ENCODE data around the gene RAPSN. TPM values are rescaled to one million over a fixed set of nuclear protein-coding genes. Genes with fewer than 3 reads are reported as not detected.

The RAPSN gene
- total RNA-seq, 1 donor = 0.42 TPM

DNA sequence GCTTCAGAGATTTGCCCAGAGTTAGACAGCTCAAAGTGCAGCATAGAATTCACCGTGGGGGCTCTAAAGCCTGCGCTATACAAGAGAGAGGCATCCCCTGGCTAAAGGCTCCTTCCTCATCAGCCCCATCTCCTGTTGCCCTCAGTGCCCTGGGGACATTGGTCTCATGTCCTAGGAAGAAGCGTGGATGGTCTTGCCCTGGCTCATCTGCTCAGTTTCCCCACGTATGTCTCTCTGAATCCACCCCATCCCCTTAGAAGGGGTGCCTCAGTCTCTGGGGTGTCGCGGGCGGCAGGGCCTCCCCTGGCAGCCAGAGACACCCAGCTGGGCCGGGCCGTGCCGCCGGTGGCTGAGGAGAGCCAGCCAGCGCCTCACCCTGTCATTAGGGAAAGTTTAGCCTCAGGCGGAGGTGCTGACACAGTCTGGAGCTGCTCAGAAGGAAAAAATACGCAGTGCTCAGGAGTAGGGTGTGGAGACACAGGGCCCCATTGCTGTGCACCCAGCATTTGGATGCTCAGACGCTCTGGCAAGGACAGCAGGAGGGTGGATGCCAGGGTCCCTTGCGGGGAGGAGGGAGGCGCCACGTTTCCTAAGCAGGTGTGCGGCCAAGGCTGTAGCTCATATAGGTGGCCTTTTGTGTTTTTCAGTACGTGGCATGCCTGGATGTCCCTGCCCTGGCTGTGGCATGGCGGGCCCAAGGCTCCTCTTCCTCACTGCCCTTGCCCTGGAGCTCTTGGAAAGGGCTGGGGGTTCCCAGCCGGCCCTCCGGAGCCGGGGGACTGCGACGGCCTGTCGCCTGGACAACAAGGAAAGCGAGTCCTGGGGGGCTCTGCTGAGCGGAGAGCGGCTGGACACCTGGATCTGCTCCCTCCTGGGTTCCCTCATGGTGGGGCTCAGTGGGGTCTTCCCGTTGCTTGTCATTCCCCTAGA, 39.2 kb downstream of the RAPSN start:
- no peaks in the 10 kb centered on the region for H3K27me3 ChIP-seq (ENCODE audit: insufficient read depth, low read length)
- H3K4me1 ChIP-seq (ENCODE audit: insufficient read depth, low read length) = peaks cover 30% of the 10 kb centered on the region
- H3K4me3 ChIP-seq (ENCODE audit: low read length) = no peak overlapping the region
- no peaks in the 10 kb centered on the region for H3K9me3 ChIP-seq (ENCODE audit: low read depth, low read length)

DNA sequence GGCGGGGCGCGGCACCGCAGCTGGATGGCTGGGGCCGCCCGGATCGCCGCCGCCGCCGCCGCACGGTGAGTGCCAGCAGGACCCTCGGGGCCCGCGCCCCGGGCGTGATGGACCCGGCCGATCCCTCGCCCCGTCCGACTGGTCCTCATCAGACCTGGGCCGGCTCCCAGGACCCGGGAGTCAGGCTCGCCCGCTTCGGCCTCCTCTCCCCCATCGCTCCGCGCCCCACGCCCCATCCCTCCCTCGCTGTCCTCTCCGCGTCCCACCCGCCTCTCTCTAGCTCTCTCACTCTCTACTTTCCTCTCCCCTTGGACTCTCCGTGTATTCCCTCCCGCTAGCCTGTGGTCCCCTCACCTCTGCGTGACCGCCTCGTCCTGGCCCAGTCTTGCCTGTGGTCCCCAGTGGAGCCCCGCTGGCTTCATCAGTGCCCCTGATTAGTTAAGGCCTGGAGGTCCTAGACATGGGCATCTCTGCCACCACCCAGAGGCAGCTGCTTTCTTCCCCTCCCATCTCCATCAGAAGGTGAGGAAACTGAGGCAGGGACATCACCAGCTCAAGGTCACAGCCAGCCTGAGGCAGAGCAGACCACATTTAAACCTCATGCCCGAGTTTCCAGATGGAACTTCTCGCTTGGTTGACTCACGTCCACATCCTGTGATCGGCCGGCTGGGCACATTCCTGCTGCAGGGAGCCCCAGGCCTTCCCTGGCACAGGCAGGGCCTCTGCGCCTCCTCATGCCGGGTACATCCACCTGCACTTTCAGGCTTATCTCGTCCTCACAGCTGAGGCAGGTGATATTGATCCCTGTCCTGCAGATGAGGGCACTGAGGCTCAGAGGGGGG, 40.1 kb downstream of the RAPSN start:
- Histone ChIP-seq H3K4me1 (ENCODE audit: insufficient read depth, low read length) (peaks cover 30% of the 10 kb centered on the region), H3K27me3 (ENCODE audit: insufficient read depth, low read length) (no peaks in the 10 kb centered on the region), H3K4me3 (ENCODE audit: low read length) (peak overlapping the region; percentile 49), H3K9me3 (ENCODE audit: low read depth, low read length) (no peaks in the 10 kb centered on the region)

DNA sequence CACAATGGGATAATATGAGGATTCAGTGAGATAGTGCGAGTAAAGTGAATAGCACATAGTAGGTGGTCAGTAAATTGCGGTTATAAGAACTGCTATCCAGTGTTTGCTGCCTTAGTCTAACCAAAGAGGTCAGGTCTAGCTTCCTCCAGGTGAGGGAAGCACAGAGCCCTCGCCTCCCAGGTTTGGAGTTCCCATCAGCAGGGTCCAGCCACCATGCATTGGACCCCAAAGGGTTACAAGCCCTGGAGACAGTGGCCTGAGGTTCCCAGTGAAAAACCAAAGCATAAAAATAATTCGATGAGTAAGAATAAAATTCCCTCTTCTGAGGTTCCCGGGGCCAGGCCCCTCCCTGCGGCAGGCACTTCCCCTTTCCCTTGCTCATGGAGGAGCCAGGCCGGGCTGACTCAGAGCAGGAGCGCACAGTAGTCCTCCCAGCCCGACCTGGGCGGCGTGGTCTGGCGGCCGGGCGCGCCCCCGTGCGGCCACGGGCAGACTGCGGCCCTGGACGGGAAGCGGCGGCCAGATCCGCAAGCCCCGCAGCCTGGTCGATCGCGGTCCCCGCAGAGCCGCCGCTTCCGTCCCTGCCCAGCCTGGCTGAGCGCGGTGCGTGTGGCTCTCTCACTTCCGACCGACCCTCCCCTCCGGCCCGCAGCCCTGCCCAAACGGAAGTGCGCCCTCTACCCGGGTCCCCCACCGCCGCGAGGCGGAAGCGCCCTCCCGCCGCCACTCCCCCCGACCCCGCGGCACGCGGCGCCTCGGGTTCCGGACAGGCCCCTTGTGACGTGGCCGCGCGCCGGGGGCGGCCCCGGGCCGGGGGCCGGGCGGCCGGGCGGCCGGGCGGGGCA, 41.0 kb downstream of the RAPSN start, which contains the start of gene SLC39A13:
TSS of gene SLC39A13 (plus strand) at position 845 of the 845 bp plus-strand sequence. CDS start 1,505 bp downstream, outside the sequence.
- peaks cover 37% of the 10 kb centered on the region for H3K4me1 ChIP-seq (ENCODE audit: insufficient read depth, low read length)
- no peaks in the 10 kb centered on the region for H3K9me3 ChIP-seq (ENCODE audit: low read depth, low read length)
- no peaks in the 10 kb centered on the region for H3K27me3 ChIP-seq (ENCODE audit: insufficient read depth, low read length)
- H3K4me3 ChIP-seq (ENCODE audit: low read length) = peak within 1 kb of the TSS; percentile 58

DNA sequence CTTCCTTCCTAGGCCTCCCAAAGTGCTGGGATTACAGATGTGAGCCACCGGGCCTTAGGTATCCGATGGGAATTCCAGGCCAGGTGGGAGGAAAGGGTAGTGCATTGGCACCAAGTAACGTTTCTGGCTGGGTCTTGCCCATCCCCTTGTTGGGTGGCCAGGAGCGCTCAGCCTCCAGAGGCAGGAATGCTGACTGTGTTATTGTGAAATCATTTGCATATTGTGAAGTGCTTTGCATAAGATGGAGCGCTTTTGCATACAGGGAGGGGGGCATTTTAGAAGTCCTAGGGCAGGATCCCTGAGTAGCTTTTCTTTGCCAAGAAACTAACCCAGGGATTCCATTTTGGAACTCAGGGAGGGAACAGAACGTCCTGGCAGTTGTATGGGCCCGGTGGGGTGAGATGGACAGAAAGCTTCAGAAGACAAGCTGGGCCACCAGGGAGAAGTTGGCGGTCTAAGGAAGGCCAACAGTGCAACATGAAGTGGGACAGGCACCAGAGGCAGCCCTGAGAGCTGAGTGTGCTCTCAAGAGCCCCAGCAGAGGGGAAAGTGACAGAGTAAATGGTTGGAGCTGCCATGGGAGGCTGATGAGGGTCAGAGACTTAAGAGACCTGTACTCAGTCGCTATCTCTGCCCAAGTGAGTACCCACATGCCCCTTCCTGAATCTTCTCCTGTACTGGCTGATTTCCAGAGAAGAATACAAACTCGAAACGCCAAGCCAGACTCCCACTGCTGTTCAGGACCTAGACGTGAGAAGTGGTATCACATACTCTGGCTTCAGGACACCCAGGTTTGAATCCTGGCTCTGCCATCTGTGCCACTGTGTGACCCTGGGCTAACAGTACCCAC, 41.8 kb downstream of the RAPSN start:
- Histone ChIP-seq H3K4me1 (ENCODE audit: insufficient read depth, low read length) (peaks cover 42% of the 10 kb centered on the region), H3K4me3 (ENCODE audit: low read length) (peak overlapping the region; percentile 58)

DNA sequence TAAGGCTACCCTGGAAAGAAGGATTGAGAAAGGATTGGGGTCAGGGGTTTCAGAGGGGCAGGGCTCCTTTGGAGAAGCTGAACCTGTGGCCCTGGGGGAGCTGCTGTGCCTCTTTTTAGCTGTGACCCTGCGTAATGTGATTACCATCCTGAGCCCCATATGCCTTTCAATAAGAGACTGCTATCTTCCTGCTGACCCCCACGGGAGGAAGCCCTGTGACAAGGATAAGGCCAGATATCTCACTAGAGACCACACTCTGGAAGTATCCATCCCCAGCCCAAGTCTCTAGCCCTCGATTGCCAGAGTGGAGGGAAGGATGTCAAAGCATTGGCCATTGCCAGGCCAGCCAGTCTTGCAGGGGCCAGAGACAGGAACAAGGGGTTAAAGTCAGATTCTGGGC, 45.4 kb downstream of the RAPSN start:
- Histone ChIP-seq H3K27me3 (ENCODE audit: insufficient read depth, low read length) (no peaks in the 10 kb centered on the region), H3K9me3 (ENCODE audit: low read depth, low read length) (no peaks in the 10 kb centered on the region), H3K4me1 (ENCODE audit: insufficient read depth, low read length) (peaks cover 63% of the 10 kb centered on the region), H3K4me3 (ENCODE audit: low read length) (no peak overlapping the region)

More for the DNA sequence above, 41.8 kb downstream of the RAPSN start:
- H3K27me3 ChIP-seq (ENCODE audit: insufficient read depth, low read length) = no peaks in the 10 kb centered on the region
- H3K9me3 ChIP-seq (ENCODE audit: low read depth, low read length) = no peaks in the 10 kb centered on the region

DNA sequence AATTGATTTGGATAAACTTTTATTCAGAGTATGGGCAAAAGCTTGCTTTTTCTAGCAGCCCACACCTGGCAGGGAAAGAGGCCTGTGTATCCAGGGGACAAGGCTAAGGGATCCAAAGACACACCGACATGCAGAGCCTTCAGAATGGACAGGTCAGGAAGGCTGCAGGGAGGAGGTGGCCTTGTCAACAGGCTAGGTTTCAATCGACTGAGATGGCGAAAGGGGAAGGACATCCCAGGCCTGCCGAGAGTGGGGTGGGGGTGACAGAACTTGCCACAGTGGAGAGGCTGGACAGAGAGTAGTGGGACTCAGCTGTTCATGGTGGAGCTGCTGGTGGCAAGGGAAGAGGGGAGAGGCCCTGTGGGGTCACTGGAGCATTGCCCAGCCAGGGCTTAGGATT, 45.8 kb downstream of the RAPSN start:
- H3K9me3 ChIP-seq (ENCODE audit: low read depth, low read length) = no peaks in the 10 kb centered on the region
- H3K27me3 ChIP-seq (ENCODE audit: insufficient read depth, low read length) = no peaks in the 10 kb centered on the region
- peaks cover 66% of the 10 kb centered on the region for H3K4me1 ChIP-seq (ENCODE audit: insufficient read depth, low read length)
- no peak overlapping the region for H3K4me3 ChIP-seq (ENCODE audit: low read length)

DNA sequence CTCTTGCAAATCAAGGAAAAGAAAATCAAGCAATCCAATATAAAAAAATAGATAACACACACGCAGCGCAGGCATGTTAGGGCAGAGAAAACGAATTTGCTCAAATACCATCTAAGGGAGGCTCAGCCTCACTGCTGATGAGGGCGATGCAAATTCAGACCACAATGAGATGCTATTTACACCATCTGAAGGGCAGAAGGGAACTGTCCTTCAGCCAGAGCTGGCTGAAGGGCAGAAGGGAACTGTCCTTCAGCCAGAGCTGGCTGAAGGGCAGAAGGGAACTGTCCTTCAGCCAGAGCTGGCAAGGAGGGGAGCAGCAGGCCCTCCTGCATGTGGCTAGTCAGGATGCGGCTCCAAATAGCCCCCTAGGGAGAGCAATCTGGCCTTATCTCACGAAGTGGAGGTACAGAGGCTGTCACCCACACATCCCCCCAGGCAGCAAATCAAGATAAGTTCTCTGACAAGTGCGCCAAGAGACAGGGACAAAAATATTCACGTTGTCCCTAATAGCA, 48.1 kb downstream of the RAPSN start:
- peaks cover 55% of the 10 kb centered on the region for H3K4me1 ChIP-seq (ENCODE audit: insufficient read depth, low read length)
- H3K9me3 ChIP-seq (ENCODE audit: low read depth, low read length) = no peaks in the 10 kb centered on the region
- H3K27me3 ChIP-seq (ENCODE audit: insufficient read depth, low read length) = no peaks in the 10 kb centered on the region
- H3K4me3 ChIP-seq (ENCODE audit: low read length) = peak overlapping the region; percentile 28

DNA sequence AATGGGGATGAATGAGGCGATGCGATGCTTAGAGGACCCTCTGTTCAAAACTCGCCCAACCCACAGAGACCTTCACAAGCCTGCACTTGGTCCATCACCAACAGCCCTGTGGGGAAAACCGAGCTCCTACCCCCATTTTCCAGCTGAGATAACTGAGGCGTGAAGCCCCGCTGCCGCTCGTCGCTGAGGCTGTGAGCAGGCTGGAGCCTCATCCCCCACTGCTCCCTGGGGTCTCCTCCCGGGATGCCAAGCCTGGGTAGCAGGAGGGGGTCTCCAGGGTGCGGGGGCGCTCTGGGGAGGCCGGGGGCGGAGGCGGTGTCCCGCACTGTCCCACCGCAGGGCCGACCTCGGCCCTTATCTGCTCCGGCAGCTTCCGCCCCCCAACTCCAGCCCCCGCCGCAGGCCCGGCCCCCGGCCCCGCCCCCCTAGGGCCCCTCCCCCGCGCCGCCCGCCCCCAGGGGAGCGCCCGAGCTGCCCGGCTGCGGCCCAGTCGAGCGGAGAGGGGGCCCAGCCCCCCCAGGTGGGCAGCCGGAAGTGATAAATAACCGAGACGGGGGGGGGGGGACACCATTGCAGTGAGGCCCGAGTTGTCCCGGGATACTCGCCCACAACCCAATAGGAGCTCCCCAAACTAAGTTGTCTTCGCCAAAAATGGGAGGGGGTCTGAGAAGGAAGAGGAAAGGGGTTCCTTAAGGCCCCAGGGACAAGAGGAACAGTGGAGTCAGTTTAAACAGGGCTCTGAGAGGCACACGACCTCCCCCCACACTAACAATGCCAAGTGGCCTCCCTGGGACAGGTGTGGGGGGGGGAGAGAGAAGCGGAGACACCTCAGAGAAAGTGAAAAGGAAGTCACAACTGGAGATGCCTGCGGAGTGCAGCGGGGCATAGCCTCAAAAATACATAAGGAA, 48.8 kb downstream of the RAPSN start:
- Histone ChIP-seq H3K4me3 (ENCODE audit: low read length) (peak overlapping the region; percentile 43), H3K27me3 (ENCODE audit: insufficient read depth, low read length) (no peaks in the 10 kb centered on the region), H3K4me1 (ENCODE audit: insufficient read depth, low read length) (peaks cover 62% of the 10 kb centered on the region), H3K9me3 (ENCODE audit: low read depth, low read length) (no peaks in the 10 kb centered on the region)

DNA sequence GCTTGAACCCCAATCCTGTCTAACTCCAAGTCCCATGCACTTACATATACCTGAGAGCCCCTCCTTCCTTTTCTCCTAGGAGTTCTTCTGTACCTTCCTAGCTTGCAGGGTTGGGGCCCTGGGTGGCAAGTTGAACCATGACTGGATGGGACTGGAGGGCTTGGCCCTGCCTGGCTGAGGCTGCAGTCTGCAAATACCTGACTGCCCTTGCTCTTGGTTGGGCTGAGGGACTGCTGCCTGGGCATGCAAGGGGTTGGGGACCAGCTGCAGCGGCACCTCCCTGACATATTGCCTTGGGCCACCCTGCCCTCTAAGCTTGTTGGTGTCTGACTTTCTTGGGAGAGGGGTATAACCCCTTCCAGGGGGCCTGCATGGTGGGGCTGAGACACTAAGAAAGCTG, 50.4 kb downstream of the RAPSN start:
- Histone ChIP-seq H3K9me3 (ENCODE audit: low read depth, low read length) (no peaks in the 10 kb centered on the region), H3K4me3 (ENCODE audit: low read length) (no peak overlapping the region), H3K4me1 (ENCODE audit: insufficient read depth, low read length) (peaks cover 76% of the 10 kb centered on the region), H3K27me3 (ENCODE audit: insufficient read depth, low read length) (no peaks in the 10 kb centered on the region)

DNA sequence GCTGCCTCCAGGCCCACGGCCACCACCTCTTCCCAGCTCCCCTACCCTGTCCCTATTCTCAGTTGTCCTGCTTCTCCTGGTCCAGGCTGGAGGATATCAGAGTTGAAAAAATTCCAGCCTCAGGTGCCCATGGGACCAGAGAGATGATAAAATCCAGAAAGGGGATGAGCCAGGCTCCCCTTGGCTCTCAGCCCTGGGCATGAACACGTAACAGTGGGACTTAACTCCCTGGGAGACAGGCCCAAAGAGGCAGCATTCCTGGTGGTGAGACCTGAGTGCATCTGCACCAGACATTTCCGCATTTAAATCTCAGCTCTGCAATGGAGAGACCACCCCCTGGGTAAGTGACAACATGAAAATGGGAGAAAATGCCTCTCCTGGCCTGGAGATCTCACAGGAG, 50.9 kb downstream of the RAPSN start:
- Histone ChIP-seq H3K4me1 (ENCODE audit: insufficient read depth, low read length) (peaks cover 75% of the 10 kb centered on the region), H3K4me3 (ENCODE audit: low read length) (no peak overlapping the region), H3K9me3 (ENCODE audit: low read depth, low read length) (no peaks in the 10 kb centered on the region)

DNA sequence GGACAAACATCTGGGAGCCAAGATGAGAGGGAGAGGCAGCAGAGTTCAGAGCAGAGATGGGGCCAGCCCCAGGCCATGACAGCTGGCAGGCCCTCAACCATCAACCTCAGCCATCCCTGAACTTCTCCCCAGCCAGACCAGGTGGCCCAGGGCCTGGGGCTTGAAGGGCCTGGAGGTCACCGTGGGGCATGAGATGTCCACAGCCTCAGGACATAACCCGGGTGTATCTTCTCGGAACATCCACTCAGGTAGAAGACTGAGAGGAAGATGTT, 53.0 kb downstream of the RAPSN start:
- Histone ChIP-seq H3K4me1 (ENCODE audit: insufficient read depth, low read length) (peaks cover 82% of the 10 kb centered on the region), H3K27me3 (ENCODE audit: insufficient read depth, low read length) (no peaks in the 10 kb centered on the region), H3K9me3 (ENCODE audit: low read depth, low read length) (no peaks in the 10 kb centered on the region), H3K4me3 (ENCODE audit: low read length) (no peak overlapping the region)

More for the DNA sequence above, 50.9 kb downstream of the RAPSN start:
- no peaks in the 10 kb centered on the region for H3K27me3 ChIP-seq (ENCODE audit: insufficient read depth, low read length)

DNA sequence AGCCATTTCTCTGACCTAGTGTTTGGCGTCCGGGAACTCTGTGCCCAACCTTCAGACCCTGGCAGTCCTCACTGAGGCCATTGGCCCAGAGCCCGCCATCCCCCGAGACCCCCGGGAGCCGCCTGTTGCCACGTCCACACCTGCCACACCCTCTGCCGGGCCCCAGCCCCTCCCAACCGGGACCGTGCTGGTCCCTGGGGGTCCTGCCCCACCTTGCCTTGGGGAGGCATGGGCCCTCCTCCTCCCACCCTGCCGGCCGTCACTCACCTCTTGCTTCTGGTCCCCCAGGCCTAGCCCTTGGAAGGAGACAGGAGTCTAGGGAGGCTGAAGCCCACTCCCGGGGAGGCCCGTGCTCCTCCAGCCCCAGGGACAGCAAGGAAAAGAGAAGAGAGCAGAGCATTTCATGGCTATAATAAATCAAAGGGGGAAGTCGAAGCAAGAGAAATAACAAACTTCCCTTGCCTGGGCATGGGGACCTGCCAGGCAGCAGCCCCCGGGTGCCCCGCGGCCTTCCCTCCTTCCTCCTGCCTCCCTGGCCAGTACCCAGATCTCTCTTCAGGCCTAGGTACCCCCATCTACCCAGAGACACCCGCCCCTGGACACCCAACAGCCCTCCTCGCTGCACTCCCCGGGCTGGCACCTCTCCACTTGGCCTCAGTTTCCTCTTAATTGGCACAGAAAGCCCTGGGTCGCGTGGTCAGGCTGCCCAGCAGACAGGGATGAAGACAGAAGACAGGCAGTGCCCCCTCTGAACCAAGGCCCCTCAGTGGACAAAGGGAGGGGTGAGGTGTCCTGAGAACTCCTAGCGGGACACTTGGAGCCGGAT, 53.5 kb downstream of the RAPSN start:
- peaks cover 82% of the 10 kb centered on the region for H3K4me1 ChIP-seq (ENCODE audit: insufficient read depth, low read length)
- H3K9me3 ChIP-seq (ENCODE audit: low read depth, low read length) = no peaks in the 10 kb centered on the region
- no peaks in the 10 kb centered on the region for H3K27me3 ChIP-seq (ENCODE audit: insufficient read depth, low read length)
- peak overlapping the region; percentile 41 for H3K4me3 ChIP-seq (ENCODE audit: low read length)
